HepG2 (cell line): ENCODE measurements around the gene PPY. TPM values are rescaled to one million over a fixed set of nuclear protein-coding genes. Genes with fewer than 3 reads are reported as not detected.

Source experiments
- ATAC-seq: fragments of 200-7000 bp; cut with Tn5 transposase; 3 replicates; pipeline ENCODE4 v1.9.1; 2020; ENCODE audit warnings: mild to moderate bottlenecking, moderate library complexity
- BruUV-seq: library from RNA; stranded (reverse); fragments of 400-500 nt; replicated peaks from 2 replicates; lab custom pipeline; 2021; lab: Mats Ljungman, UMichigan
- CTCF ChIA-PET: fragments of 300-600 bp; formaldehyde crosslinking; extraction: SDS; loops from one replicate; lab custom pipeline; 2021; ENCODE audit warnings: low total read pairs, inconsistent platforms, low intra/inter-chr PET ratio; lab: Yijun Ruan, JAX
- POLR2A ChIA-PET: fragments of 350-600 bp; sonication (Branson Sonifier 250); formaldehyde crosslinking; loops from one replicate; lab custom pipeline; 2020; ENCODE audit warnings: antibody characterized with exemption, inconsistent platforms; lab: Yijun Ruan, JAX
- DNase-seq: peaks from one replicate; pipeline ENCODE4 v3.0.0-alpha.2; 2015; ENCODE audit warnings: low spot score
- FAIRE-seq: peaks from 3 replicates; lab custom pipeline; 2011; peaks lifted over from hg19 to GRCh38; lab: Jason Lieb, UNC
- H2AFZ ChIP-seq: one replicate; pipeline ENCODE4 v1.6.1; 2011; ENCODE audit warnings: low read length, inconsistent platforms
- H3K27ac ChIP-seq: fragments of 300-600 bp; 3 replicates; pipeline ENCODE4 v1.8.0; 2011; ENCODE audit warnings: mixed run types, mild to moderate bottlenecking, mixed read lengths, low read length, inconsistent platforms; ENCODE audit not compliant: insufficient read depth; ENCODE audit errors: extremely low read length
- H3K27me3 ChIP-seq, 2 experiments: fragments of 200-600 bp in 1 of 2; 2 replicates in 1 of 2; 3 replicates in 1 of 2; pipeline versions ENCODE4 v1.6.0 to v1.8.0; 2011; ENCODE audit warnings: low read length in 2 of 2, mild to moderate bottlenecking in 2 of 2, moderate library complexity in 2 of 2, inconsistent platforms in 1 of 2; ENCODE audit not compliant: insufficient read depth in 2 of 2, control insufficient read depth in 1 of 2
- H3K36me3 ChIP-seq, 2 experiments: fragments of 200-600 bp in 1 of 2; replicated peaks in 1 of 2; 2 replicates in 1 of 2; 3 replicates in 1 of 2; pipeline versions ENCODE4 v1.5.1 to v1.8.0; 2011; ENCODE audit warnings: low read length in 2 of 2, inconsistent platforms in 1 of 2; ENCODE audit not compliant: insufficient read depth in 2 of 2, control insufficient read depth in 1 of 2
- H3K4me1 ChIP-seq: 2 replicates; pipeline ENCODE4 v1.5.1; 2012; ENCODE audit warnings: low read length, inconsistent platforms; ENCODE audit not compliant: insufficient read depth
- H3K4me2 ChIP-seq: 2 replicates; pipeline ENCODE4 v1.6.0; 2011; ENCODE audit warnings: low read depth, low read length, inconsistent platforms
- H3K4me3 ChIP-seq, 3 experiments: fragments of 200-600 bp in 1 of 3; sonication (generic), shearing (Covaris generic) in 1 of 3; replicated peaks in 1 of 3; 2 replicates each; pipeline ENCODE4 v1.5.1; 2011 to 2016; ENCODE audit warnings: low read length in 3 of 3, inconsistent platforms in 2 of 3, low read depth in 2 of 3, mild to moderate bottlenecking in 2 of 3, control low read depth in 1 of 3, mixed read lengths in 1 of 3; ENCODE audit not compliant: insufficient read depth in 1 of 3
- H3K79me2 ChIP-seq: one replicate; pipeline ENCODE4 v1.6.1; 2011; ENCODE audit warnings: low read length, inconsistent platforms; ENCODE audit not compliant: insufficient read depth
- H3K9ac ChIP-seq: 2 replicates; pipeline ENCODE4 v1.6.0; 2011; ENCODE audit warnings: mild to moderate bottlenecking, low read depth, low read length, inconsistent platforms; ENCODE audit not compliant: insufficient read depth
- H3K9me3 ChIP-seq: 2 replicates; pipeline ENCODE4 v1.5.1; 2012; ENCODE audit warnings: mild to moderate bottlenecking, low read length
- H4K20me1 ChIP-seq: 2 replicates; pipeline ENCODE4 v1.6.0; 2011; ENCODE audit warnings: inconsistent platforms, mild to moderate bottlenecking, low read length, moderate library complexity; ENCODE audit not compliant: insufficient read depth
- CSRNP1 ChIP-seq: sonication (generic); formaldehyde crosslinking; IDR thresholded peaks from 2 replicates; pipeline ENCODE4 v1.8.1; 2023; ENCODE audit warnings: mild to moderate bottlenecking, missing genetic modification reagents
- DDIT3 ChIP-seq: sonication (generic); formaldehyde crosslinking; IDR thresholded peaks from 2 replicates; pipeline ENCODE4 v1.4.0; 2020; ENCODE audit warnings: mild to moderate bottlenecking, missing genetic modification reagents
- FUBP1 ChIP-seq: sonication (generic); formaldehyde crosslinking; IDR thresholded peaks from 2 replicates; pipeline ENCODE4 v1.5.1; 2020; ENCODE audit warnings: missing genetic modification reagents, mild to moderate bottlenecking, borderline replicate concordance
- HNRNPL ChIP-seq: fragments of 200-400 bp; formaldehyde crosslinking; IDR thresholded peaks from 2 replicates; pipeline ENCODE4 v1.6.1; 2017; ENCODE audit warnings: mild to moderate bottlenecking, low read depth, low read length
- NCOR1 ChIP-seq: fragments of 200-600 bp; sonication (generic); IDR thresholded peaks from 2 replicates; pipeline ENCODE4 v1.7.0; 2017; ENCODE audit warnings: antibody characterized with exemption, low read length, borderline replicate concordance
- SALL1 ChIP-seq: sonication (generic); formaldehyde crosslinking; IDR thresholded peaks from 2 replicates; pipeline ENCODE4 v1.8.0; 2022; ENCODE audit warnings: mild to moderate bottlenecking, missing genetic modification reagents
- STAG1 ChIP-seq: sonication (generic); formaldehyde crosslinking; IDR thresholded peaks from 2 replicates; pipeline ENCODE4 v1.4.0; 2020; ENCODE audit warnings: missing genetic modification reagents
- ZBTB46 ChIP-seq: sonication (generic); formaldehyde crosslinking; IDR thresholded peaks from 2 replicates; pipeline ENCODE4 v1.4.0; 2020; ENCODE audit warnings: mild to moderate bottlenecking, missing genetic modification reagents, borderline replicate concordance
- ZBTB7A ChIP-seq: sonication (generic); formaldehyde crosslinking; IDR thresholded peaks from 2 replicates; pipeline ENCODE4 v1.8.0; 2022; ENCODE audit warnings: mild to moderate bottlenecking, missing genetic modification reagents
- ZMYM2 ChIP-seq: sonication (generic); formaldehyde crosslinking; IDR thresholded peaks from 2 replicates; pipeline ENCODE4 v1.8.0; 2022; ENCODE audit warnings: mild to moderate bottlenecking, missing genetic modification reagents
- ZNF143 ChIP-seq: sonication (generic); formaldehyde crosslinking; IDR thresholded peaks from 2 replicates; pipeline ENCODE4 v1.4.0; 2020; ENCODE audit warnings: missing genetic modification reagents
- ZNF383 ChIP-seq: sonication (generic); formaldehyde crosslinking; IDR thresholded peaks from 2 replicates; pipeline ENCODE4 v1.4.0; 2020; ENCODE audit warnings: missing genetic modification reagents, mild to moderate bottlenecking, borderline replicate concordance
- ZNF670 ChIP-seq: sonication (generic); formaldehyde crosslinking; IDR thresholded peaks from 2 replicates; pipeline ENCODE4 v1.8.0; 2022; ENCODE audit warnings: mild to moderate bottlenecking, missing genetic modification reagents, borderline replicate concordance
- WGBS: methylation state at CpG from one replicate; pipeline ENCODE4 v1.1.6; 2017; ENCODE audit warnings: low lambda C conversion rate; 5-methylcytosine and 5-hydroxymethylcytosine counted together
- in situ Hi-C: cut with HindIII; loops from 2 replicates; pipeline ENCODE4 v1.10.0; 2017; ENCODE audit warnings: low pct_unique_long_range_greater_than_20kb; ENCODE audit not compliant: extremely low pct_ligation_motif_present
- intact Hi-C: fragments of 100-400 bp; cut with micrococcal nuclease; formaldehyde crosslinking; loops from one replicate; pipeline ENCODE4 v1.10.0; 2022; ENCODE audit not compliant: unreplicated experiment
- polyA plus RNA-seq, 8 experiments: library from polyadenylated mRNA; depleted of rRNA in 3 of 8; stranded (reverse) in 7 of 8; unstranded in 1 of 8; fragments of >200 nt; fragmentation: Illumina TruSeq in 4 of 8; extraction: Trizol in 4 of 8; gene quantifications; 2 replicates each; pipeline versions ENCODE4 v1.2.1 to v1.2.3, GENCODE V29; 2011 to 2016; ENCODE audit warnings: low read depth in 4 of 8, missing spikeins in 1 of 8, mixed read lengths in 1 of 8; ENCODE audit not compliant: insufficient read depth in 1 of 8
- total RNA-seq, 5 experiments: library from RNA; depleted of rRNA; stranded (reverse); fragments of >200 nt; fragmentation: Illumina TruSeq; extraction: Trizol; gene quantifications; 2 replicates each; pipeline ENCODE4 v1.2.3, GENCODE V29; 2016; ENCODE audit warnings: low read depth in 1 of 5
- TF ChIP-seq, protein P1 (sequence below): IDR thresholded peaks from 2 replicates; pipeline ENCODE4 v1.6.1; 2016; ENCODE audit warnings: low read depth

Gene PPY
- total and polyA plus RNA-seq, 2 of the 13 experiments (the other 11 are each of a cell fraction or from before 2014, with no cell fraction given), result not detected

- CTCF ChIA-PET, result no interaction called here
- no TSS peak for BruUV-seq
- in situ Hi-C loops (no loop called here), intact Hi-C loops (no loop called here)
- DNase-seq (no peak), FAIRE-seq (no peak), ATAC-seq (no peak)
- Histone ChIP-seq H2AFZ (no peak overlapping the region), H4K20me1 (no peaks in the 10 kb centered on the region), H3K4me3 (no peak overlapping the region), H3K4me1 (peaks cover 30% of the 10 kb centered on the region), H3K36me3 (no peaks in the 10 kb centered on the region), H3K9ac (no peak overlapping the region), H3K27ac (no peak overlapping the region), H3K79me2 (no peaks in the 10 kb centered on the region), H3K4me2 (no peak overlapping the region), H3K9me3 (no peaks in the 10 kb centered on the region), H3K27me3 (peaks cover 8 to 79% of the 10 kb centered on the region in 2 experiments)
- WGBS, result 63% methylated on average over 2 of the region's 2 CpGs
- POLR2A ChIA-PET, result interaction anchor here (1.0 kb wide), 1 partner anchor 22 kb away, joined by 4 read pairs; the partner anchor contains the start of gene NAGS
- TF ChIP-seq ZNF383, result no peak
- no peak for TF ChIP-seq ZBTB7A (CRISPR knock-in tag)
- TF ChIP-seq HNRNPL, result no peak
- TF ChIP-seq ZNF143, result no peak
- TF ChIP-seq ZMYM2 (CRISPR knock-in tag), result no peak
- TF ChIP-seq SALL1 (CRISPR knock-in tag), result 0 out of 2 replicates have a peak, but pooled peaks have one; percentile 13
- TF ChIP-seq ZNF670 (CRISPR knock-in tag), result 0 out of 2 replicates have a peak, but pooled peaks have one; percentile 36
- TF ChIP-seq NCOR1, result no peak
- TF ChIP-seq STAG1, result no peak
- no peak for TF ChIP-seq CSRNP1 (CRISPR knock-in tag)
- TF ChIP-seq FUBP1 (CRISPR knock-in tag), result no peak
- no peak for TF ChIP-seq ZBTB46 (CRISPR knock-in tag)
- TF ChIP-seq, protein P1, sequence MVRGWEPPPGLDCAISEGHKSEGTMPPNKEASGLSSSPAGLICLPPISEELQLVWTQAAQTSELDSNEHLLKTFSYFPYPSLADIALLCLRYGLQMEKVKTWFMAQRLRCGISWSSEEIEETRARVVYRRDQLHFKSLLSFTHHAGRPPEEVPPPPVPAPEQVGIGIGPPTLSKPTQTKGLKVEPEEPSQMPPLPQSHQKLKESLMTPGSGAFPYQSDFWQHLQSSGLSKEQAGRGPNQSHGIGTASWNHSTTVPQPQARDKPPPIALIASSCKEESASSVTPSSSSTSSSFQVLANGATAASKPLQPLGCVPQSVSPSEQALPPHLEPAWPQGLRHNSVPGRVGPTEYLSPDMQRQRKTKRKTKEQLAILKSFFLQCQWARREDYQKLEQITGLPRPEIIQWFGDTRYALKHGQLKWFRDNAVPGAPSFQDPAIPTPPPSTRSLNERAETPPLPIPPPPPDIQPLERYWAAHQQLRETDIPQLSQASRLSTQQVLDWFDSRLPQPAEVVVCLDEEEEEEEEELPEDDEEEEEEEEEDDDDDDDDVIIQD (CRISPR knock-in tag), result no peak
- no peak for TF ChIP-seq DDIT3 (CRISPR knock-in tag)
Observed at GRCh38 chr17:43982171-43982570, 39.9 kb upstream of the PPY start.
